Heart left ventricle (tissue), 16 donors: ENCODE data around the gene ARHGAP44. TPM values are rescaled to one million over a fixed set of nuclear protein-coding genes. Genes with fewer than 3 reads are reported as not detected.
A peak's percentile ranks its signal among the peaks of the same experiment; 100 is the strongest.

Experiments
- ATAC-seq, 4 donors: fragments of 200-7000 bp; cut with Tn5 transposase; one replicate each; pipeline ENCODE4 v1.9.1; 2020 to 2022; ENCODE audit warnings: moderate library complexity in 4 of 4, mild to moderate bottlenecking in 3 of 4, moderate number of reproducible peaks in 1 of 4
- DNase-seq, 5 donors: peaks; one replicate each; pipeline ENCODE4 v3.0.0-alpha.2; 2020
- H3K27ac ChIP-seq, 12 donors: fragments of 200-600 bp; sonication (generic) in 4 of 12; one replicate each; pipeline versions ENCODE4 v1.5.0 to v1.8.0; 2016 to 2022; ENCODE audit warnings: mild to moderate bottlenecking in 2 of 12
- H3K27me3 ChIP-seq, 9 donors: fragments of 200-600 bp; sonication (generic) in 2 of 9; one replicate each; pipeline versions ENCODE4 v1.5.1 to v1.8.0; 2016 to 2022; ENCODE audit warnings: mild to moderate bottlenecking in 3 of 9
- H3K36me3 ChIP-seq, 9 donors: fragments of 200-600 bp; sonication (generic) in 2 of 9; one replicate each; pipeline versions ENCODE4 v1.5.0 to v1.8.0; 2018 to 2022; ENCODE audit warnings: mild to moderate bottlenecking in 2 of 9
- H3K4me1 ChIP-seq, 12 donors: fragments of 200-600 bp; sonication (generic) in 4 of 12; one replicate each; pipeline versions ENCODE4 v1.5.0 to v1.8.0; 2016 to 2022; ENCODE audit warnings: mild to moderate bottlenecking in 3 of 12
- H3K4me3 ChIP-seq, 12 donors: fragments of 200-600 bp; sonication (generic) in 4 of 12; one replicate each; pipeline versions ENCODE4 v1.5.0 to v1.8.0; 2017 to 2022; ENCODE audit warnings: mild to moderate bottlenecking in 9 of 12, moderate library complexity in 4 of 12
- H3K9me3 ChIP-seq, 12 donors: fragments of 200-600 bp; sonication (generic) in 4 of 12; one replicate each; pipeline versions ENCODE4 v1.5.0 to v1.8.0; 2016 to 2022; ENCODE audit warnings: mild to moderate bottlenecking in 1 of 12
- POLR2A ChIP-seq, 2 donors: fragments of 450-650 bp; IDR thresholded peaks; one replicate each; pipeline ENCODE4 v1.6.1; 2017; ENCODE audit warnings: antibody characterized with exemption in 2 of 2, mild to moderate bottlenecking in 2 of 2, moderate library complexity in 2 of 2
- WGBS, 4 donors: extraction: QIAGEN DNeasy Blood & Tissue Kit in 2 of 4; methylation state at CpG; one replicate each; pipeline versions ENCODE4 v1.1.5 to v1.1.7; 2013 to 2018; 5-methylcytosine and 5-hydroxymethylcytosine counted together
- intact Hi-C, 10 donors: fragments of 100-400 bp; cut with DNase I; formaldehyde crosslinking; loops; one replicate each; pipeline versions ENCODE4 v1.11.1 to v1.14.2; 2022
- polyA plus RNA-seq, 2 donors: library from polyadenylated mRNA; stranded (reverse); fragments of 200-250 nt; gene quantifications; one replicate each; pipeline ENCODE4 v1.2.3, GENCODE V29; 2013
- total RNA-seq, 9 donors: library from RNA; depleted of rRNA in 2 of 9; stranded (reverse); fragments of >200 nt in 2 of 9; fragmentation: NEBNext Ultra II Directional in 3 of 9; extraction: Animal tissue kit (Norgen Biotek cat#: 25700) in 3 of 9; gene quantifications; one replicate each; pipeline versions ENCODE4 v1.1.0 to v1.2.4, GENCODE V29; 2016 to 2023
- TF ChIP-seq, protein P1 (sequence below), 12 donors: fragments of 200-600 bp; sonication (generic) in 4 of 12; IDR thresholded peaks; one replicate each; pipeline versions ENCODE4 v1.5.0 to v1.8.0; 2018 to 2022; ENCODE audit warnings: antibody characterized with exemption in 12 of 12, mild to moderate bottlenecking in 5 of 12
- donor health status: ischemic (EF 13 %, LVEDD 7.1; RV severe dilation, severe dysfunction).
- donor health status: healthy with polysubstance abuse.
- donor health status: DM: no; HTN: yes; CAD: no.
- donor health status: DM: no; HTN: no; CAD: no.
- donor health status: ischemic (EF 25% LVEDD 6.9; RV normal size, moderate dysfunction).
- donor health status: ischemic (EF 25% LVEDD 5.7; RV mildly dilated, moderate dysfunction).
- donor health status: healthy.
- donor health status: DM: yes; HTN: yes; CAD: no.
- donor health status: ischemic (EF 35%, LVEDD 5.7; RV mildly dilated, moderate dysfunction).
- donor health status: nonischemic (EF 11% LVEDD 7.7; RV severe dilation, severe dysfunction).
- donor health status: DM: yes; HTN: yes; CAD: no.
- donor health status: PGD.
- donor health status: ischemic (EF 29% LVEDD 5.4; RV normal size, mild dysfunction).
- donor health status: nonischemic (EF 23%, LVEDD 6.1; RV moderate dilation, normal function).

Gene ARHGAP44
- total and polyA plus RNA-seq, 11 donors, result 4.3 to 15.7 (median 8.6) TPM

DNA sequence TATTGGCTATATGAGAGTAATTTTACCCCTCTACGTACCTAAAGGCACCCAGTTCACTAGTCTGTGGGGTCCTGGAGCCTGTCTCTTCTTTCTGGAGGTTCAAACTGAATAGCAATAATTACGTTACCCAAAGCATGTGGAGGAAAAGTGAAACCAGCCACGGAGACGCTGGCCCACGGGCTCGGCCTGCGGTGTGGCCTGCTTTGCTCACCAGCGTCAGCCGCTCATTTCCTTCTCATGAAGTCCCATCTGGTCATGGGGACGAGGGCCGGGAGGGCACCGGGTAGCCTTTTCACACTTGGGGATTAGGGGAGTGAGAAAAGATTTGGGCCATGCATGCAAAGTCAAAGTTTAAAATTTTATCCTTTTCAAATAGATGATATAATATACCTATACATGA lies 201.6 kb downstream of the ARHGAP44 start:
- DNase-seq (no peak), ATAC-seq (no peak)
- H3K4me1 ChIP-seq, result peaks cover 0 to 25% (median 5%) of the 10 kb centered on the region in 12 donors
- H3K27me3 ChIP-seq, result no peaks in the 10 kb centered on the region
- H3K4me3 ChIP-seq, result no peak overlapping the region
- intact Hi-C loops, result loop anchor here in 1 of 10 donors (10.0 kb wide), 1 partner anchor 206 kb away; the partner anchor contains the start of gene ARHGAP44
- H3K27ac ChIP-seq, result peak overlapping the region in 3 of 12 donors; percentile 17 to 71 (median 30)
- TF ChIP-seq, protein P1, sequence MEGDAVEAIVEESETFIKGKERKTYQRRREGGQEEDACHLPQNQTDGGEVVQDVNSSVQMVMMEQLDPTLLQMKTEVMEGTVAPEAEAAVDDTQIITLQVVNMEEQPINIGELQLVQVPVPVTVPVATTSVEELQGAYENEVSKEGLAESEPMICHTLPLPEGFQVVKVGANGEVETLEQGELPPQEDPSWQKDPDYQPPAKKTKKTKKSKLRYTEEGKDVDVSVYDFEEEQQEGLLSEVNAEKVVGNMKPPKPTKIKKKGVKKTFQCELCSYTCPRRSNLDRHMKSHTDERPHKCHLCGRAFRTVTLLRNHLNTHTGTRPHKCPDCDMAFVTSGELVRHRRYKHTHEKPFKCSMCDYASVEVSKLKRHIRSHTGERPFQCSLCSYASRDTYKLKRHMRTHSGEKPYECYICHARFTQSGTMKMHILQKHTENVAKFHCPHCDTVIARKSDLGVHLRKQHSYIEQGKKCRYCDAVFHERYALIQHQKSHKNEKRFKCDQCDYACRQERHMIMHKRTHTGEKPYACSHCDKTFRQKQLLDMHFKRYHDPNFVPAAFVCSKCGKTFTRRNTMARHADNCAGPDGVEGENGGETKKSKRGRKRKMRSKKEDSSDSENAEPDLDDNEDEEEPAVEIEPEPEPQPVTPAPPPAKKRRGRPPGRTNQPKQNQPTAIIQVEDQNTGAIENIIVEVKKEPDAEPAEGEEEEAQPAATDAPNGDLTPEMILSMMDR (IDR thresholded peaks at IDR 0.05), result no peak
- TF ChIP-seq POLR2A (IDR thresholded peaks at IDR 0.05), result no peak
- 94 to 96% (median 95%) methylated on average over 12 of the region's 12 CpGs for WGBS, 4 donors
- H3K36me3 ChIP-seq, result peaks cover 0 to 59% (median 55%) of the 10 kb centered on the region in 9 donors
- H3K9me3 ChIP-seq, result no peaks in the 10 kb centered on the region

DNA sequence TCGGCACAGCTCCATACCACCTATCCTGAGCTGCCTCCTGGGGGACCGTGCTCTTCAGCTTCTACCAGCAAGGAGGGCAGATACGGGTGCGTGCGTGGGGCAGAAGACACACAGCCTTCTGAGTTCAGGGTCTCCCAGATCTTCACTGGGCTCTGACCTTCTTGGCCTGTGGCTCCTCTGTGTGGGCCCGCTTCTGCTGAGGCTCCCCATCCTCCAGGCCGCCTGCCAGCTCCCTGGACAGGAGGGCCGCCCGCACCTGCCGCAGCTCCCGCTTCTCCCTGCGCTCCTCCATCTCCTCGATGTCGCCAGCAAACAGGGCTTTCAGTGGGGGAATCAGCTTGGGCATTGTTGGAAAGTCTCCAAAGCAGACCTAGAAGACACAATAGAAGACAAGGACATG lies 203.4 kb downstream of the ARHGAP44 start:
- H3K27ac ChIP-seq, result no peak overlapping the region
- H3K27me3 ChIP-seq, result no peaks in the 10 kb centered on the region
- no peak for TF ChIP-seq POLR2A (IDR thresholded peaks at IDR 0.05)
- TF ChIP-seq, protein P1 (IDR thresholded peaks at IDR 0.05), result no peak
- peaks cover 0 to 21% (median 2%) of the 10 kb centered on the region in 12 donors for H3K4me1 ChIP-seq
- no peaks in the 10 kb centered on the region for H3K9me3 ChIP-seq
- intact Hi-C loops, result loop anchor here in 1 of 10 donors (10.0 kb wide), 1 partner anchor 208 kb away; the partner anchor contains the start of gene ARHGAP44
- no peak overlapping the region for H3K4me3 ChIP-seq
- no peak for ATAC-seq
- no peak for DNase-seq
- H3K36me3 ChIP-seq, result peaks cover 0 to 77% (median 73%) of the 10 kb centered on the region in 9 donors
- 90 to 97% (median 95%) methylated on average over 13 to 14 of the region's 14 CpGs for WGBS, 4 donors

DNA sequence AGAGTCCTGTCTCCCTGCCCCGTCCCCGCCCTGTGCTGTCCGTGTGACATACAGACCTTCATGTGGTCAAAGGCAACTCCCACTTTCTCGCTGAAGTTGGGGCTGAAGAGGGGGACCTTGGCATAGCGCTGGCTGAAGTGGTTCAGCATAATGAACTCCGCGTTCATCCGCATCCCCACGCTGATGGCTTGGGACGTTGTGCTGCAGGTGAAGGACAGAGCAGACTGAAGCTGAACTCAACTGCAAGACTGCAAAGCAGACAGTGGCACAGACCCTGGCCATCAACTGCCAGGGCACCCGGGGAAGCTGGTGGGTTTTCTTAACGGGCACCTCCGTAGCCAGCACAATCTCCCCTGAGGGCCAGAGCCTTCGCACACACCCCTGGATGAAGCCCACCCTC lies 204.3 kb downstream of the ARHGAP44 start:
- TF ChIP-seq, protein P1 (IDR thresholded peaks at IDR 0.05), result no peak
- no peak for TF ChIP-seq POLR2A (IDR thresholded peaks at IDR 0.05)
- no peaks in the 10 kb centered on the region for H3K9me3 ChIP-seq
- peaks cover 0 to 86% (median 82%) of the 10 kb centered on the region in 9 donors for H3K36me3 ChIP-seq
- H3K27ac ChIP-seq, result no peak overlapping the region
- H3K27me3 ChIP-seq, result no peaks in the 10 kb centered on the region
- ATAC-seq (no peak), DNase-seq (no peak)
- intact Hi-C loops, result loop anchor here in 1 of 10 donors (10.0 kb wide), 1 partner anchor 209 kb away; the partner anchor contains the start of gene ARHGAP44
- WGBS, 4 donors, result 91 to 94% (median 92%) methylated on average over 8 to 14 of the region's 14 CpGs
- H3K4me1 ChIP-seq, result peaks cover 0 to 14% (median 2%) of the 10 kb centered on the region in 12 donors
- H3K4me3 ChIP-seq, result no peak overlapping the region

DNA sequence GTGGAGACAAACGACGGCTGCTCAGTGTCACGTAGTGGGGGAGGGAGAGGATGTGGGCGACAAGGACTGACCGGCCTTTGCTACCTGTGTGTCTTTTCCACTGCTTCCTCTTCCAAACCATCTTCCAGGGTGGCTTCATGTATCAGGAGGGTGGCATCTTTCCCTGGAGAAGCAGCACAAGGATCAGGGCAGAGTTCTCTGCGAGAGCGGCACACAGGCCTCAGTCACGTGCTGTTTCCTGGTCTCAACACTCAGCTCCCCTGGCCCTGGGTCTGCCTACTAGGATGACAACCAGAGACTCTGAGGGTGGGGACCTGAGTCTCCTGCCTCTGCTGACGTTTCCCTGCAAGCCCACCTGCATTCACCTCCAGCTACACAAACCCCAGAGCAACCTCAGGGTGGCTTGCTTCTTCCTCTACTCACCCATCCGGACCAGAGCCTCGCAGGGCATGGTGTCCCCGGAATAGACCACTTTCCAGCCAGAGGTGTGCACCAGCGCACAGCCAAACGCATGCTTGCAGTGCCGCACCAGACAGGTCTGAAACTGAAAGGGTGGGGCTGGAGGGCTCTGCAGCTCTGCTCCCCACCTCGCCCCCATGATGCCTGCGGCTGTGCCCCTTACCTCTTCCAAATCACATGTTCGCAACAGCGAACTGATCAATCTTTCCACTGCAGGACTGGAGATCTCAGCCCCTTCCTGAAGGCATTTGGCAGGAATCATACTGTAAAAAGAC lies 205.2 kb downstream of the ARHGAP44 start:
- no peak for ATAC-seq
- TF ChIP-seq, protein P1 (IDR thresholded peaks at IDR 0.05), result no peak
- no peak for TF ChIP-seq POLR2A (IDR thresholded peaks at IDR 0.05)
- Histone ChIP-seq H3K4me1 (peaks cover 0 to 9% (median 1%) of the 10 kb centered on the region in 12 donors), H3K27me3 (no peaks in the 10 kb centered on the region), H3K36me3 (peaks cover 0 to 95% (median 91%) of the 10 kb centered on the region in 9 donors), H3K4me3 (no peak overlapping the region), H3K9me3 (no peaks in the 10 kb centered on the region), H3K27ac (no peak overlapping the region)
- DNase-seq, result no peak
- WGBS, 4 donors, result 88 to 91% (median 90%) methylated on average over 19 of the region's 19 CpGs
- intact Hi-C loops, result loop anchor here in 1 of 10 donors (10.0 kb wide), 1 partner anchor 210 kb away; the partner anchor contains the start of gene ARHGAP44
